A673 (cell line): ENCODE data around the gene FLRT2.

Source experiments
- EZH2 ChIP-seq: fragments of 200-600 bp; sonication (generic); IDR thresholded peaks from 2 replicates; pipeline ENCODE4 v1.6.1; 2017; ENCODE audit warnings: borderline replicate concordance, low read depth, mild to moderate bottlenecking, mixed read lengths, antibody characterized with exemption, low read length; ENCODE audit not compliant: poor library complexity, severe bottlenecking
- TF ChIP-seq, protein P1 (sequence below): fragments of 300-800, 200-600 bp; sonication (generic); conservative IDR thresholded peaks from 2 replicates; pipeline ENCODE4 v1.5.1; 2017; ENCODE audit warnings: low read depth, mild to moderate bottlenecking, antibody characterized with exemption, low read length, moderate library complexity, mixed read lengths

DNA sequence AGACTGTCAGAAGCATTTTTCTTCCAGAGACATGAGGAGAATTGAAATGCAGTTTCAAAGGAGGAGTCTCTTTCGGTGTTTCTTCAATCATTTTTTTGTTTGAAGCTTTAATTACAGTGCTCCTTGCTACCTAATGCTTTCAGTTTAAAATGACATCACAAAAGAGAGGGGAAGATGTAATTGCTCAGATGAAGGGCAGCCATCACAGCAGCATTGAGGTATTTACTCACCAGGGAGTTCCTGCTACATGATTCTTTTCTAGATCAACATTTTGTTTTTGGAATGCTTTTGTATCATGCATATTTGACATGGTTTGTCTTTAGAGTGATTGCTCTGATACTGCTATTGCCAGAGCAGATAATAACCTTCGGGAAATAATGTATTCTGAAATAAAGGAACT is 28.6 kb downstream of the FLRT2 start:
- TF ChIP-seq, protein P1, sequence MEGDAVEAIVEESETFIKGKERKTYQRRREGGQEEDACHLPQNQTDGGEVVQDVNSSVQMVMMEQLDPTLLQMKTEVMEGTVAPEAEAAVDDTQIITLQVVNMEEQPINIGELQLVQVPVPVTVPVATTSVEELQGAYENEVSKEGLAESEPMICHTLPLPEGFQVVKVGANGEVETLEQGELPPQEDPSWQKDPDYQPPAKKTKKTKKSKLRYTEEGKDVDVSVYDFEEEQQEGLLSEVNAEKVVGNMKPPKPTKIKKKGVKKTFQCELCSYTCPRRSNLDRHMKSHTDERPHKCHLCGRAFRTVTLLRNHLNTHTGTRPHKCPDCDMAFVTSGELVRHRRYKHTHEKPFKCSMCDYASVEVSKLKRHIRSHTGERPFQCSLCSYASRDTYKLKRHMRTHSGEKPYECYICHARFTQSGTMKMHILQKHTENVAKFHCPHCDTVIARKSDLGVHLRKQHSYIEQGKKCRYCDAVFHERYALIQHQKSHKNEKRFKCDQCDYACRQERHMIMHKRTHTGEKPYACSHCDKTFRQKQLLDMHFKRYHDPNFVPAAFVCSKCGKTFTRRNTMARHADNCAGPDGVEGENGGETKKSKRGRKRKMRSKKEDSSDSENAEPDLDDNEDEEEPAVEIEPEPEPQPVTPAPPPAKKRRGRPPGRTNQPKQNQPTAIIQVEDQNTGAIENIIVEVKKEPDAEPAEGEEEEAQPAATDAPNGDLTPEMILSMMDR, result no peak
- TF ChIP-seq EZH2, result no peak
